Tibial artery (tissue), 4 donors: Measurements from ENCODE around the gene TM4SF4.

Source experiments
- DNase-seq, 2 donors: peaks; one replicate each; pipeline ENCODE4 v3.0.0-alpha.2; 2019
- H3K27ac ChIP-seq, 2 donors: fragments of 200-600 bp; sonication (generic) in 1 of 2; 1 replicate in 1 of 2; 2 replicates in 1 of 2; pipeline ENCODE4 v1.5.1; 2018 to 2019; ENCODE audit warnings: mild to moderate bottlenecking in 1 of 2
- H3K27me3 ChIP-seq, 2 donors: fragments of 200-600 bp; sonication (generic) in 1 of 2; one replicate each; pipeline versions ENCODE4 v1.5.1 to v1.6.0; 2016 to 2019
- H3K36me3 ChIP-seq, 3 donors: fragments of 200-600 bp; sonication (generic) in 2 of 3; one replicate each; pipeline ENCODE4 v1.5.1; 2016 to 2019; ENCODE audit warnings: mild to moderate bottlenecking in 2 of 3
- H3K4me1 ChIP-seq, 4 donors: fragments of 200-600 bp; sonication (generic) in 2 of 4; 1 replicate in 3 of 4; 2 replicates in 1 of 4; pipeline ENCODE4 v1.5.1; 2016 to 2019
- H3K4me3 ChIP-seq, 2 donors: fragments of 200-600 bp; sonication (generic) in 1 of 2; 1 replicate in 1 of 2; 2 replicates in 1 of 2; pipeline ENCODE4 v1.5.1; 2018 to 2019; ENCODE audit warnings: mild to moderate bottlenecking in 2 of 2
- H3K9me3 ChIP-seq, 3 donors: fragments of 200-600 bp; sonication (generic) in 1 of 3; one replicate each; pipeline ENCODE4 v1.5.1; 2016 to 2019
- CTCF ChIP-seq, 2 experiments: fragments of 200-600 bp in 1 of 2; fragments of 450-650 bp in 1 of 2; IDR thresholded peaks; one replicate each; pipeline ENCODE4 v1.5.1; 2017 to 2019; ENCODE audit warnings: antibody characterized with exemption in 2 of 2, mild to moderate bottlenecking in 1 of 2, moderate library complexity in 1 of 2
- intact Hi-C: fragments of 100-400 bp; cut with DNase I; formaldehyde crosslinking; loops from one replicate; pipeline ENCODE4 v1.15.0; 2023; ENCODE audit warnings: low total_unique reads

Gene TM4SF4

GRCh38 chr3:149514471-149514870 lies 40.0 kb downstream of the TM4SF4 start:
- no peak for TF ChIP-seq CTCF (IDR thresholded peaks at IDR 0.05)
- Histone ChIP-seq H3K4me1 (peaks cover 0 to 11% (median 0%) of the 10 kb centered on the region in 4 donors), H3K36me3 (peaks cover 0 to 15% (median 0%) of the 10 kb centered on the region in 3 donors), H3K9me3 (no peaks in the 10 kb centered on the region), H3K4me3 (no peak overlapping the region), H3K27me3 (no peaks in the 10 kb centered on the region), H3K27ac (no peak overlapping the region)
- no peak for DNase-seq
- intact Hi-C loops: loop anchor here (5.0 kb wide), 1 partner anchor 203 kb away; no protein-coding TSS in a partner anchor

- no peak for TF ChIP-seq CTCF (IDR thresholded peaks at IDR 0.05)
- DNase-seq: no peak
- intact Hi-C loops: no loop called here
- H3K27me3 ChIP-seq: no peaks in the 10 kb centered on the region
- no peak overlapping the region for H3K27ac ChIP-seq
- no peak overlapping the region for H3K4me3 ChIP-seq
- H3K36me3 ChIP-seq: peaks cover under 1 to 23% (median 5%) of the 10 kb centered on the region in 3 donors
- peaks cover 0 to 11% (median 0%) of the 10 kb centered on the region in 4 donors for H3K4me1 ChIP-seq
- H3K9me3 ChIP-seq: no peaks in the 10 kb centered on the region
Observed at GRCh38 chr3:149515249-149515648, 40.8 kb downstream of the TM4SF4 start.

- H3K4me1 ChIP-seq: peaks cover 0 to 11% (median 0%) of the 10 kb centered on the region in 4 donors
- no peak for DNase-seq
- intact Hi-C loops: no loop called here
- H3K36me3 ChIP-seq: peaks cover 9 to 30% (median 19%) of the 10 kb centered on the region in 3 donors
- no peak overlapping the region for H3K27ac ChIP-seq
- no peaks in the 10 kb centered on the region for H3K27me3 ChIP-seq
- H3K4me3 ChIP-seq: no peak overlapping the region
- no peak for TF ChIP-seq CTCF (IDR thresholded peaks at IDR 0.05)
- H3K9me3 ChIP-seq: no peaks in the 10 kb centered on the region
Observed at GRCh38 chr3:149516920-149517319, 42.4 kb downstream of the TM4SF4 start.

- H3K27ac ChIP-seq: no peak overlapping the region
- DNase-seq: no peak
Observed at GRCh38 chr3:149519912-149520311, 45.4 kb downstream of the TM4SF4 start.

GRCh38 chr3:149523512-149524299 lies 49.2 kb downstream of the TM4SF4 start:
- no peaks in the 10 kb centered on the region for H3K9me3 ChIP-seq
- DNase-seq: no peak
- H3K27ac ChIP-seq: no peak overlapping the region
- intact Hi-C loops: no loop called here
- peaks cover 0 to 23% (median 9%) of the 10 kb centered on the region in 4 donors for H3K4me1 ChIP-seq
- TF ChIP-seq CTCF (IDR thresholded peaks at IDR 0.05): no peak
- peaks cover 33 to 51% (median 47%) of the 10 kb centered on the region in 3 donors for H3K36me3 ChIP-seq
- H3K27me3 ChIP-seq: no peaks in the 10 kb centered on the region
- H3K4me3 ChIP-seq: no peak overlapping the region

More at GRCh38 chr3:149519912-149520311, 45.4 kb downstream of the TM4SF4 start:
- H3K4me3 ChIP-seq: no peak overlapping the region
- H3K4me1 ChIP-seq: peaks cover 0 to 3% (median 0%) of the 10 kb centered on the region in 4 donors
- intact Hi-C loops: no loop called here
- H3K27me3 ChIP-seq: no peaks in the 10 kb centered on the region
- peaks cover 21 to 48% (median 37%) of the 10 kb centered on the region in 3 donors for H3K36me3 ChIP-seq
- H3K9me3 ChIP-seq: no peaks in the 10 kb centered on the region
- TF ChIP-seq CTCF (IDR thresholded peaks at IDR 0.05): no peak
